Measurements from ENCODE around the gene S100A4. TPM values are rescaled to one million over a fixed set of nuclear protein-coding genes. Genes with fewer than 3 reads are reported as not detected.

S100A4 gene
- total and polyA plus RNA-seq, 9 donors, result 188 to 266 (median 210) TPM

DNA sequence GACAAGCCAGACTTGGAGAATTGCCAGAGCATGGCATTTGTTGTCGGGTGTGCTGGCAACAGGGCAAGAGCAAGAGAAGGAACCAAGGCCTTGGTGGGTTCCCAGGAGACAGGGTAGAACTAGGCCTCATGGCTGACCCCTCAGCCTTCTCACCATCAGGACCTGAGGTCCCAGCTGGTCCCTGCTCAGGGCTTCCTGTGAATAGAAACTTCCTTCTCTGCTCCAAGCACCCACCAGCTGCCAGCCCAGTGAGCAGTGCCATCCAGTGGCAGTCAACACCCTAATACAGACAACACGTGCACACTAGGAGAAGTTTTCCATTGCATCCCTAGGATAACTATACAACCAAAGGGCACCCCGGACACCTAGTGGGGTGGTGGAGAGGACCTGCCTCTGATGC lies 32.6 kb downstream of the S100A4 start:
- H3K36me3 ChIP-seq (ENCODE audit: control insufficient read depth, insufficient read depth, low read length), result no peaks in the 10 kb centered on the region
- 60% methylated on average over 1 of the region's 3 CpGs for WGBS (ENCODE audit: insufficient coverage)
- no peak for DNase-seq
- no peak overlapping the region for H3K4me3 ChIP-seq (ENCODE audit: low read length)
- H3K9me3 ChIP-seq (replicated peaks; ENCODE audit: control insufficient read depth, low read depth, low read length), result no peaks in the 10 kb centered on the region
- no peaks in the 10 kb centered on the region for H3K27me3 ChIP-seq (ENCODE audit: control insufficient read depth, insufficient read depth, low read length)
- H3K4me1 ChIP-seq (ENCODE audit: control insufficient read depth, insufficient read depth, low read length), result peaks cover 5% of the 10 kb centered on the region
- no peak overlapping the region for H3K27ac ChIP-seq (ENCODE audit: low read length)

DNA sequence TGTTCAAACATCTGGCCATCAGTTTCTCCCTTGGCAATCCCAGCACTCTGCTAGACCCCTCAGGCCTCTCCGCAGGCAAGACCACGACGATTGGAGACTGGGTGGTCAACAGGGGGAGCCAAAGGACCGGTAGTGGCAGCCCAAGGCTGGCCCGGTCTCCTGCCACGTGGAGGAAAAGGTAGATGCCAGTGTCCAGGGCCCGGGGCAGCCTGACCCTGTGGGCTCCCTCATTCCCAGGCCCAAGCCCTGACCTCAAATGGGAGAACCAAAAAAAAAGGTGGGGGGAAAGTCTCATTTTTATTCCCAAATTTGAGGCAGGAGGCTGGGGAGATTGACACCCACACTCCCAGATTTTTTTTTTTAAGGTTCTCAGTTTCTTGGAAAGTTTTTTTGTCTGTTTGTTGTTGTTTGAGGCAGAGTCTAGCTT lies 34.6 kb downstream of the S100A4 start:
- no peaks in the 10 kb centered on the region for H3K27me3 ChIP-seq (ENCODE audit: control insufficient read depth, insufficient read depth, low read length)
- peak; percentile 84 for DNase-seq
- peaks cover 23% of the 10 kb centered on the region for H3K4me1 ChIP-seq (ENCODE audit: control insufficient read depth, insufficient read depth, low read length)
- H3K9me3 ChIP-seq (replicated peaks; ENCODE audit: control insufficient read depth, low read depth, low read length), result no peaks in the 10 kb centered on the region
- H3K4me3 ChIP-seq (ENCODE audit: low read length), result no peak overlapping the region
- no peak overlapping the region for H3K27ac ChIP-seq (ENCODE audit: low read length)
- 2% methylated on average over 7 of the region's 7 CpGs for WGBS (ENCODE audit: insufficient coverage)
- no peaks in the 10 kb centered on the region for H3K36me3 ChIP-seq (ENCODE audit: control insufficient read depth, insufficient read depth, low read length)

DNA sequence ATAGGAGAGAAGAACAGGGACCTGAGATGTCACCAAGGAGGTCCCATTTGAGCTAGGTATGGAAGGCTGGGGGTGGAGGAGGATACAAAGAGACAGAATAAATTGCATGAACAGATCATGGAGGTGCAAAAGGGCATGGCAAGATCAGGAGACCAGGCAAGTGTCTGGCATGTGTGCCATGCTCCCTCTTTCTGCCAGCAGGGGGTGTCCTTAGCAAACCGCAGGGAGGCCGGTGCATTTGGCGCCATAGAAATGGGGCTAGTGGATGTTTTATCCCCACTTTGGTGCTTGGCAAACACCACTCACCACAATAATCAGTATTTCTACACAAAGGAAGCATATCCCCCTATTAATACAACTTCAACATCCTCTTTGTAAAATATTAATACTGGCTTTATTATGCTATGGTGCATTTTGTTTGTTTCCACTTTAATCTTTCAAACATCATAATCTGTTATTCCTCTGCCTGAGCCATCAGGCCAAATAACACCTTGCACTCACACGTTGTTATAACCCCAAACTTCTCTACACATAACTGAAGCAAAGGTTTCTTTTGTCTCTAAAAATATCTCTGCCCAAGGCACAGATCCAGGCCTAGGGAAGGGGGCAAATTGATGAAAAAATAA lies 35.8 kb downstream of the S100A4 start:
- H3K4me3 ChIP-seq (ENCODE audit: low read length), result no peak overlapping the region
- WGBS (ENCODE audit: insufficient coverage), result 60% methylated on average over 2 of the region's 4 CpGs
- peaks cover 26% of the 10 kb centered on the region for H3K4me1 ChIP-seq (ENCODE audit: control insufficient read depth, insufficient read depth, low read length)
- H3K9me3 ChIP-seq (replicated peaks; ENCODE audit: control insufficient read depth, low read depth, low read length), result no peaks in the 10 kb centered on the region
- H3K36me3 ChIP-seq (ENCODE audit: control insufficient read depth, insufficient read depth, low read length), result no peaks in the 10 kb centered on the region
- DNase-seq, result no peak
- H3K27me3 ChIP-seq (ENCODE audit: control insufficient read depth, insufficient read depth, low read length), result no peaks in the 10 kb centered on the region
- no peak overlapping the region for H3K27ac ChIP-seq (ENCODE audit: low read length)

DNA sequence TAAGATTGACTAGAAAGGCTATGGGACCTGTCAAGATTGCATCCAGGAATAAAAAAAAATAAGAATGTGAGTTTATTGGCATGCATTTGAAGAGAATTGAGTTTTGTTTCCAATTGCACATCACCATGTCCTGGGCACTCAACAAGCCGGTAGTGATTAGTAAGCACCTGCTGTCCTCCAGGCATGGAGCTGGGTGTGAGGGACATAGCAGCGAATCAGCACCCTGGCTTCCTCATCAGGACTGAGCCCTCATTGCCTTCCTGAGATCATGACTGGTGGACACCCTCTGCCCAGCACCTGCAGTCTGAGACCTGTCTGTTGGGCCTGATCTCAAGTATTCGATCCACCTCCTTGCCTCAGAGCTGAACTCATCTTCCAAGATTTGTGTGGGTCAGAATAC lies 36.6 kb downstream of the S100A4 start:
- Histone ChIP-seq H3K9me3 (replicated peaks; ENCODE audit: control insufficient read depth, low read depth, low read length) (no peaks in the 10 kb centered on the region), H3K36me3 (ENCODE audit: control insufficient read depth, insufficient read depth, low read length) (no peaks in the 10 kb centered on the region), H3K27me3 (ENCODE audit: control insufficient read depth, insufficient read depth, low read length) (no peaks in the 10 kb centered on the region), H3K4me1 (ENCODE audit: control insufficient read depth, insufficient read depth, low read length) (peaks cover 26% of the 10 kb centered on the region), H3K4me3 (ENCODE audit: low read length) (no peak overlapping the region), H3K27ac (ENCODE audit: low read length) (no peak overlapping the region)
- DNase-seq, result no peak
- WGBS (ENCODE audit: insufficient coverage), result 94% methylated on average over 3 of the region's 3 CpGs

DNA sequence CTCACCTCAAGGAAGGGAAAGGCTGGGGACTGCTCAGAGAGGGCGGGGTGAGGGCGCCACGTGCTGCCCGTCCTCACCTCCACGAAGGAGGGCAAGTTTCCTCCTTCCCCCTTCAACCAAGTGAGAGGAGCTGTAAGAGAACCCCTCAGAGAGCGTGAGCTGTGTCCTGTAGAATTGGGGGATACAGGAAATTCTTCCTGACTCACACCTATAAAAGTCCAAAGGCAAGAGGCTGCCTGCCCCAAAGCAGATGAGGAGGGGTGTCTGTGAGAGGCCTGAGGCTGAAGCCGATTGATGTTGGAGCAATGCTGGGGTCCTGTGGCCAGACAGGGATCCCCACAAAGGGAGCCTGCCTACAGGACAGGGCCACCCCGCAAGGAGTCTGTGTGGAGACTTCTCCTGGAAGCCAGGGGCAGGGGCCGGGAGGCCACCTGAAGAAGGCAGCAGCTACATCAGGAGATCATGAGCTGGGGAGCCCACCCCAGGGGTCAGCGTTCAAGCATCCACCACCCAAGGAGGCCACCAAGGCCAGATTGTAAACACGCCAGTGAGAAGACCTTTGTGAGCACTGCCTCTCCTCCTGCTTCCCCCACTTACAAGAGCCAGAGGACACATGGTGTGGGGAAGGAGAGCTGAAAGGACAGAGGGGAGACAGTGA lies 37.6 kb downstream of the S100A4 start:
- Histone ChIP-seq H3K9me3 (replicated peaks; ENCODE audit: control insufficient read depth, low read depth, low read length) (no peaks in the 10 kb centered on the region), H3K36me3 (ENCODE audit: control insufficient read depth, insufficient read depth, low read length) (no peaks in the 10 kb centered on the region), H3K4me3 (ENCODE audit: low read length) (no peak overlapping the region), H3K27me3 (ENCODE audit: control insufficient read depth, insufficient read depth, low read length) (no peaks in the 10 kb centered on the region), H3K4me1 (ENCODE audit: control insufficient read depth, insufficient read depth, low read length) (peaks cover 29% of the 10 kb centered on the region), H3K27ac (ENCODE audit: low read length) (no peak overlapping the region)
- no peak for DNase-seq
- WGBS (ENCODE audit: insufficient coverage), result 91% methylated on average over 3 of the region's 11 CpGs

DNA sequence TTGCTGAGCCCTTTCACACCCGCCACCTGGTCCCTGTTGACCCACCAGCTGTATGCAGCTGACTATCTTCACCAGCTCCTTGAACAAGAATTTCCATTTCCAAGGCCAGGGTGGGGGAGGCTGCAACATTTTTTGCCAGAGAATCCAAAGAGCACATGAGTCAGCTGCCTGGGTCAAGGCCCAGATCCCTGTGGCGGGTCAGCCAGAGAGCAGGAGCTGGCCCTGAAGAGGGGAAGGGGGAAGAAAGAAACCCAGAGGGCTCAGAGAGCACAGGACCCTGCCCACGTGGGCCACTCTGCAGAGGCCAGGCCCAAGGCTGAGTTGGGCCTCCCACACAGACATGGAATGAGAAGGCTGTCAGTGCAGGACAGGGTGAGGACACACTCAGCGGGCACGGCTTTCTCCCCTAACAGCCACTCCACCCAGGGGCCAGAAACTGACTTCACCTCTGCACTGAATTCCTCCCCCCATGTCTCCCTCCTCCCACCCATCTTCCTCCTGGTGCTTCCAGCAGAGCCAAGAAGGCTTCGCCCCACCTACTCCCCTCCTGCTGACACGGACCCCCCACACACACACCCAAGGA lies 38.7 kb downstream of the S100A4 start:
- peak; percentile 98 for DNase-seq
- Histone ChIP-seq H3K36me3 (ENCODE audit: control insufficient read depth, insufficient read depth, low read length) (no peaks in the 10 kb centered on the region), H3K4me1 (ENCODE audit: control insufficient read depth, insufficient read depth, low read length) (peaks cover 32% of the 10 kb centered on the region), H3K4me3 (ENCODE audit: low read length) (no peak overlapping the region), H3K27ac (ENCODE audit: low read length) (peak overlapping the region; percentile 85), H3K9me3 (replicated peaks; ENCODE audit: control insufficient read depth, low read depth, low read length) (no peaks in the 10 kb centered on the region), H3K27me3 (ENCODE audit: control insufficient read depth, insufficient read depth, low read length) (no peaks in the 10 kb centered on the region)
- 14% methylated on average over 6 of the region's 7 CpGs for WGBS (ENCODE audit: insufficient coverage)

DNA sequence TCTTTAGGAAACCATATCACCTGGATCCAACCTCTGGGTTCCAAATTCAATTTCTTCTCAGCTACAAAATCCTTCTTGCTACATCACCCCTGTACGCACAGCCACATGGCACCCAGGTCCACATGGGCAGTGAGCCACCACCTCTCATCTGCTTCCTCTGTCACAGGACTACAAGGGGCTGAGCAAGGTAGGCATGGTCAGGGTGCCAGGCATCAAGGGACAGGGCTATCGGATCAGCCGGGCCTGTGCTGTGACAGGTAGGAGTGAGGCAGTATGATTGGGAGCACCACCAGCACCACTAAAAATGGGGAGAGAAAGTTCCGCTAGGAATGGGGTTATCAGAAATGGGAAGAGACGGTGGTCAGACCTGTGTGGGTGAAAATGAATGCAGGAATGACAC lies 39.2 kb downstream of the S100A4 start:
- H3K27me3 ChIP-seq (ENCODE audit: control insufficient read depth, insufficient read depth, low read length), result no peaks in the 10 kb centered on the region
- 62% methylated on average over 2 of the region's 5 CpGs for WGBS (ENCODE audit: insufficient coverage)
- no peaks in the 10 kb centered on the region for H3K9me3 ChIP-seq (replicated peaks; ENCODE audit: control insufficient read depth, low read depth, low read length)
- no peaks in the 10 kb centered on the region for H3K36me3 ChIP-seq (ENCODE audit: control insufficient read depth, insufficient read depth, low read length)
- peaks cover 32% of the 10 kb centered on the region for H3K4me1 ChIP-seq (ENCODE audit: control insufficient read depth, insufficient read depth, low read length)
- no peak for DNase-seq
- peak overlapping the region; percentile 85 for H3K27ac ChIP-seq (ENCODE audit: low read length)
- H3K4me3 ChIP-seq (ENCODE audit: low read length), result no peak overlapping the region

DNA sequence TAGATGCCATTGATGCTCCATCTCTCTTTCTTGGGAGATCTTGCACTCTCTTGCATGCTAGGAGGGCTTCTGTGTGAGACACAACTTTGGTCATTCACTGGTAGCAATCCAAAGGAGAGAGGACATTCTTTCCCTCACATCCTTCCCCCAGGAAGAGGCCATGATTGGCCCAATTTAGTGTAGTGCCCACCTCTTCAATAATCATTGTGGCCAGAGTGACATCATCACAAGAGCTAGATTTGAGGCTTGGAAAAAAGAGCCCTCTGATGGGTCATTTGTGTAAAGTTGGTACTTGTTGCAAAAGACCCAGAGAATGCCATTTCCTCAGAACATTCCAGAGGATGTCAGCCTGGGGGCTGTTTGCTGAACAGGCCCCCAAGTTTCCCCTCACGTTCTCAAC lies 40.0 kb downstream of the S100A4 start:
- DNase-seq, result no peak
- no peaks in the 10 kb centered on the region for H3K9me3 ChIP-seq (replicated peaks; ENCODE audit: control insufficient read depth, low read depth, low read length)
- H3K4me1 ChIP-seq (ENCODE audit: control insufficient read depth, insufficient read depth, low read length), result peaks cover 29% of the 10 kb centered on the region
- H3K36me3 ChIP-seq (ENCODE audit: control insufficient read depth, insufficient read depth, low read length), result no peaks in the 10 kb centered on the region
- H3K27ac ChIP-seq (ENCODE audit: low read length), result no peak overlapping the region
- no peak overlapping the region for H3K4me3 ChIP-seq (ENCODE audit: low read length)
- WGBS (ENCODE audit: insufficient coverage), result no CpG with 5 or more reads among the region's 1 CpG
- no peaks in the 10 kb centered on the region for H3K27me3 ChIP-seq (ENCODE audit: control insufficient read depth, insufficient read depth, low read length)

DNA sequence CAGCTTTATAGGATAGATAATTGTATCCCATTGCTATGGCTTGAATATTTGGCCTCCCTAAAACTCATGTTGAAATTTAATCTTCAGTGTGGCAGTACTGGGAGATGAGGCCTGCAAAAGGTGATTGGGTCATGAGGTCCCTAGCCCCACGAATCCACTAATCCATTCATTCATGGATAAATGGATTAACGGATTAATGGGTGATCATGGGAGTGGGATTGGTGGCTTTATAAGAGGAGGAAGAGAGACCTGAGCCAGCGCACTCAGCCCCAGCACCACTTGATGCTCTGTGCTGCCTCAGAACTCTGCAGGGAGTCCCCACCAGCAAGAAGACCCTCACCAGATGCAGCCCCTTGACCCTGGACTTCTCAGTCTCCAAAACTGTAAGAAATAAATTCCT lies 41.8 kb downstream of the S100A4 start:
- H3K27me3 ChIP-seq (ENCODE audit: control insufficient read depth, insufficient read depth, low read length), result no peaks in the 10 kb centered on the region
- WGBS (ENCODE audit: insufficient coverage), result 100% methylated on average over 1 of the region's 3 CpGs
- H3K4me1 ChIP-seq (ENCODE audit: control insufficient read depth, insufficient read depth, low read length), result peaks cover 34% of the 10 kb centered on the region

DNA sequence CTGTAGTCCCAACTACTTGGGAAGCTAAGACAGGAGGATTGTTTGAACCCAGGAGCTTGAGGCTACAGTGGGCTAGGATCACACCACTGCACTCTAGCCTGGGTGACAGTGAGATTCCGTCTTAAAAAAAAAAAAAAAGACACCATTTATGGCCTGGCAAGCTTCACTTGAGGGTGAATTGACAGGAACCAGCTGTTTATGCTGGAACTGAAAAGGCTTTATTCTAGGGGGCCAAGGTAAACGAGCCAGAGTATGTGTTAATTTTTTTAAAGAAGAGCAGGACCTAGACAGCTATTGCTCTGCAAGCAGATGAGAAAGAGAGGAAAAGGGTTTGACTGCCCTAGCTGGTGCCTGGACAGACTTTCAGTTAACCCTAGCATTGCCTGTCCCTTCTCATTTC lies 46.9 kb downstream of the S100A4 start:
- H3K27me3 ChIP-seq (ENCODE audit: control insufficient read depth, insufficient read depth, low read length), result no peaks in the 10 kb centered on the region
- no peaks in the 10 kb centered on the region for H3K36me3 ChIP-seq (ENCODE audit: control insufficient read depth, insufficient read depth, low read length)
- H3K27ac ChIP-seq (ENCODE audit: low read length), result no peak overlapping the region
- peaks cover 18% of the 10 kb centered on the region for H3K4me1 ChIP-seq (ENCODE audit: control insufficient read depth, insufficient read depth, low read length)
- WGBS (ENCODE audit: insufficient coverage), result 0% methylated on average over 1 of the region's 2 CpGs
- DNase-seq, result no peak
- H3K4me3 ChIP-seq (ENCODE audit: low read length), result no peak overlapping the region
- H3K9me3 ChIP-seq (replicated peaks; ENCODE audit: control insufficient read depth, low read depth, low read length), result no peaks in the 10 kb centered on the region

More for the DNA sequence above, 41.8 kb downstream of the S100A4 start:
- Histone ChIP-seq H3K27ac (ENCODE audit: low read length) (no peak overlapping the region), H3K4me3 (ENCODE audit: low read length) (no peak overlapping the region), H3K36me3 (ENCODE audit: control insufficient read depth, insufficient read depth, low read length) (no peaks in the 10 kb centered on the region), H3K9me3 (replicated peaks; ENCODE audit: control insufficient read depth, low read depth, low read length) (no peaks in the 10 kb centered on the region)
- DNase-seq, result no peak
